GM23338 (cell line): ENCODE results near the gene CCSAP. TPM values are rescaled to one million over a fixed set of nuclear protein-coding genes. Genes with fewer than 3 reads are reported as not detected.

ENCODE experiments used
- ATAC-seq: fragments of 200-7000 bp; cut with Tn5 transposase; 3 replicates; pipeline ENCODE4 v1.9.1; 2020
- DNase-seq: peaks from one replicate; pipeline ENCODE4 v3.0.0-alpha.2; 2015; ENCODE audit warnings: low spot score
- H2AFZ ChIP-seq: fragments of 200-600 bp; sonication (generic); 2 replicates; pipeline ENCODE4 v1.8.0; 2016; ENCODE audit warnings: antibody characterized with exemption, mild to moderate bottlenecking, moderate library complexity
- H3F3A ChIP-seq: fragments of 200-600 bp; sonication (generic); replicated peaks from 2 replicates; pipeline ENCODE4 v1.8.0; 2017; ENCODE audit warnings: antibody characterized with exemption, mixed run types, low read depth
- H3K27ac ChIP-seq: fragments of 200-600 bp; sonication (generic); 2 replicates; pipeline ENCODE4 v1.6.1; 2016; ENCODE audit warnings: low read depth
- H3K27me3 ChIP-seq: fragments of 200-600 bp; sonication (generic); 2 replicates; pipeline ENCODE4 v1.8.0; 2016; ENCODE audit warnings: mild to moderate bottlenecking, mixed run types, moderate library complexity; ENCODE audit not compliant: insufficient read depth
- H3K36me3 ChIP-seq: fragments of 200-600 bp; sonication (generic); 2 replicates; pipeline ENCODE4 v1.8.0; 2016; ENCODE audit warnings: mild to moderate bottlenecking; ENCODE audit not compliant: insufficient read depth
- H3K4me1 ChIP-seq: fragments of 200-600 bp; sonication (generic); 2 replicates; pipeline ENCODE4 v1.8.0; 2016; ENCODE audit warnings: mild to moderate bottlenecking, moderate library complexity; ENCODE audit not compliant: insufficient read depth
- H3K4me2 ChIP-seq: fragments of 200-600 bp; sonication (generic); 2 replicates; pipeline ENCODE4 v1.7.1; 2017; ENCODE audit warnings: mixed run types
- H3K4me3 ChIP-seq: fragments of 200-600 bp; sonication (generic); 2 replicates; pipeline ENCODE4 v1.6.1; 2016; ENCODE audit warnings: mixed run types
- H3K79me2 ChIP-seq: fragments of 200-600 bp; sonication (generic); replicated peaks from 2 replicates; pipeline ENCODE4 v1.8.0; 2017; ENCODE audit warnings: mild to moderate bottlenecking; ENCODE audit not compliant: insufficient read depth
- H3K9me2 ChIP-seq: fragments of 200-600 bp; sonication (generic); 2 replicates; pipeline ENCODE4 v1.8.0; 2017; ENCODE audit not compliant: insufficient read depth
- H4K20me1 ChIP-seq: fragments of 200-600 bp; sonication (generic); replicated peaks from 2 replicates; pipeline ENCODE4 v1.8.0; 2017; ENCODE audit warnings: mild to moderate bottlenecking; ENCODE audit not compliant: insufficient read depth
- H3K27ac Mint-ChIP-seq: 2 replicates; pipeline ENCODE4 v1.8.0; 2020; ENCODE audit warnings: inconsistent platforms, mild to moderate bottlenecking, moderate library complexity, mixed read lengths
- H3K27me3 Mint-ChIP-seq: 3 replicates; pipeline ENCODE4 v1.8.0; 2022; ENCODE audit warnings: low read depth, mild to moderate bottlenecking, moderate library complexity, mixed read lengths, inconsistent platforms; ENCODE audit not compliant: insufficient read depth, poor library complexity
- H3K36me3 Mint-ChIP-seq: 3 replicates; pipeline ENCODE4 v1.8.0; 2021; ENCODE audit warnings: low read depth, mild to moderate bottlenecking, inconsistent platforms, moderate library complexity, mixed read lengths
- H3K4me1 Mint-ChIP-seq: 3 replicates; pipeline ENCODE4 v1.8.0; 2020; ENCODE audit warnings: mild to moderate bottlenecking, inconsistent platforms, mixed read lengths
- H3K4me3 Mint-ChIP-seq: 3 replicates; pipeline ENCODE4 v1.8.0; 2021; ENCODE audit warnings: moderate library complexity, mild to moderate bottlenecking, inconsistent platforms, mixed read lengths
- H3K9me3 Mint-ChIP-seq: 3 replicates; pipeline ENCODE4 v1.8.0; 2020; ENCODE audit warnings: moderate library complexity, mild to moderate bottlenecking, inconsistent platforms, mixed read lengths
- CREB1 ChIP-seq: fragments of 250-450 bp; sonication (Bioruptor Pico); IDR thresholded peaks from 2 replicates; pipeline ENCODE4 v1.5.0; 2020; ENCODE audit warnings: low read depth, mild to moderate bottlenecking, moderate library complexity
- EZH2 ChIP-seq: fragments of 200-600 bp; sonication (generic); IDR thresholded peaks from one replicate; pipeline ENCODE4 v1.8.0; 2017; ENCODE audit warnings: antibody characterized with exemption, mild to moderate bottlenecking, low read depth; ENCODE audit not compliant: unreplicated experiment
- EZH2phosphoT487 ChIP-seq: fragments of 200-600 bp; sonication (generic); IDR thresholded peaks from one replicate; pipeline ENCODE4 v1.8.1; 2018; ENCODE audit warnings: antibody characterized with exemption; ENCODE audit not compliant: unreplicated experiment
- JUNB ChIP-seq: IDR thresholded peaks from one replicate; pipeline ENCODE4 v1.6.1; 2016; ENCODE audit warnings: antibody characterized with exemption; ENCODE audit not compliant: unreplicated experiment
- NANOG ChIP-seq: IDR thresholded peaks from 2 replicates; pipeline ENCODE4 v1.6.1; 2016; ENCODE audit warnings: antibody characterized with exemption, borderline replicate concordance
- POLR2AphosphoS5 ChIP-seq: IDR thresholded peaks from 2 replicates; pipeline ENCODE4 v1.6.1; 2016; ENCODE audit warnings: antibody characterized with exemption, low read depth
- STAT1 ChIP-seq: IDR thresholded peaks from one replicate; pipeline ENCODE4 v1.6.1; 2016; ENCODE audit warnings: antibody characterized with exemption; ENCODE audit not compliant: unreplicated experiment
- ZNF114 ChIP-seq: fragments of 250-450 bp; sonication (Bioruptor Pico); IDR thresholded peaks from 2 replicates; pipeline ENCODE4 v1.5.0; 2020; ENCODE audit warnings: mild to moderate bottlenecking, moderate library complexity
- ZNF331 ChIP-seq: fragments of 250-450 bp; sonication (Bioruptor Pico); IDR thresholded peaks from 2 replicates; pipeline ENCODE4 v1.5.0; 2020; ENCODE audit warnings: low read depth, mild to moderate bottlenecking, moderate library complexity
- polyA plus RNA-seq: library from polyadenylated mRNA; unstranded; fragments of >200 nt; fragmentation: Nextera tagmentation; extraction: Ambion mirVana; gene quantifications from 2 replicates; pipeline ENCODE4 v1.2.1, GENCODE V29; 2016
- total RNA-seq: library from RNA; depleted of rRNA; stranded (reverse); fragments of >200 nt; shearing (Covaris generic); gene quantifications from 2 replicates; pipeline ENCODE4 v1.2.3, GENCODE V29; 2014
- TF ChIP-seq, protein P1 (sequence below): fragments of 250-450 bp; sonication (Bioruptor Pico); IDR thresholded peaks from 2 replicates; pipeline ENCODE4 v1.5.0; 2020; ENCODE audit warnings: mild to moderate bottlenecking, moderate library complexity
- TF ChIP-seq, protein P2 (sequence below): IDR thresholded peaks from 2 replicates; pipeline ENCODE4 v1.6.1; 2016; ENCODE audit warnings: antibody characterized with exemption
- TF ChIP-seq, protein P3 (sequence below), 2 experiments: fragments of 200-600 bp in 1 of 2; sonication (generic) in 1 of 2; conservative IDR thresholded peaks; 2 replicates each; pipeline versions ENCODE4 v1.5.1 to v1.6.1; 2016 to 2017; ENCODE audit warnings: antibody characterized with exemption in 2 of 2, low read depth in 2 of 2, mild to moderate bottlenecking in 2 of 2, moderate library complexity in 1 of 2
- TF ChIP-seq, protein P4 (sequence below): IDR thresholded peaks from one replicate; pipeline ENCODE4 v1.6.1; 2018; ENCODE audit warnings: antibody characterized with exemption; ENCODE audit not compliant: unreplicated experiment

Gene CCSAP
- total and polyA plus RNA-seq, 2 experiments from 2014 or later = 4.2 to 13.3 TPM

DNA sequence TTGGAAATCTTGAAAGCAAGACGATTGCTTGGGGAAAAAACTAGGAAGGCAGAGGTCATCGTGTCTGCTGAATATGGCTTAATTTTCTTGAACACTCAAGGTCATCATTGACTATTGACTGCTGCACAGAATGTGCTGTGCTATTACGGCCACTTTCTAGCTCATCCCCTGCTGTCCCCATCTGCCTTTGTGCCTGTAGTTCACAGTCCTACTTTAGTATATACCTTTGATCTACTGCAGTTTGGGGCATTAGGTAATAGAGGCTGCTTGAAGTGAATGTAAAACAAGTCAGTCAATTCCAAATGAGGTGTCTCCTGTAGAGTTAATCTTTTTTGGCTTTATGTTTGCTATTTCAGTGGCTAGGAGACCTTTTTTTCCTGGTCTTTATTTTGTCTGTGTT, 63.6 kb downstream of the CCSAP start:
- H3K4me1 Mint-ChIP-seq = peaks cover 11% of the 10 kb centered on the region

More for the DNA sequence above, 63.6 kb downstream of the CCSAP start:
- H3K27me3 Mint-ChIP-seq = no peaks in the 10 kb centered on the region
- Histone ChIP-seq H3K79me2 (peaks cover 100% of the 10 kb centered on the region), H3K4me1 (peaks cover 12% of the 10 kb centered on the region), H4K20me1 (peaks cover 38% of the 10 kb centered on the region), H3K4me2 (no peak overlapping the region), H3K9me2 (no peaks in the 10 kb centered on the region), H2AFZ (no peak overlapping the region), H3K27ac (no peak overlapping the region), H3K4me3 (no peak overlapping the region), H3K36me3 (no peaks in the 10 kb centered on the region), H3F3A (no peaks in the 10 kb centered on the region), H3K27me3 (no peaks in the 10 kb centered on the region)
- no peaks in the 10 kb centered on the region for H3K36me3 Mint-ChIP-seq
- TF ChIP-seq CREB1 (CRISPR knock-in tag) = no peak
- TF ChIP-seq, protein P1, sequence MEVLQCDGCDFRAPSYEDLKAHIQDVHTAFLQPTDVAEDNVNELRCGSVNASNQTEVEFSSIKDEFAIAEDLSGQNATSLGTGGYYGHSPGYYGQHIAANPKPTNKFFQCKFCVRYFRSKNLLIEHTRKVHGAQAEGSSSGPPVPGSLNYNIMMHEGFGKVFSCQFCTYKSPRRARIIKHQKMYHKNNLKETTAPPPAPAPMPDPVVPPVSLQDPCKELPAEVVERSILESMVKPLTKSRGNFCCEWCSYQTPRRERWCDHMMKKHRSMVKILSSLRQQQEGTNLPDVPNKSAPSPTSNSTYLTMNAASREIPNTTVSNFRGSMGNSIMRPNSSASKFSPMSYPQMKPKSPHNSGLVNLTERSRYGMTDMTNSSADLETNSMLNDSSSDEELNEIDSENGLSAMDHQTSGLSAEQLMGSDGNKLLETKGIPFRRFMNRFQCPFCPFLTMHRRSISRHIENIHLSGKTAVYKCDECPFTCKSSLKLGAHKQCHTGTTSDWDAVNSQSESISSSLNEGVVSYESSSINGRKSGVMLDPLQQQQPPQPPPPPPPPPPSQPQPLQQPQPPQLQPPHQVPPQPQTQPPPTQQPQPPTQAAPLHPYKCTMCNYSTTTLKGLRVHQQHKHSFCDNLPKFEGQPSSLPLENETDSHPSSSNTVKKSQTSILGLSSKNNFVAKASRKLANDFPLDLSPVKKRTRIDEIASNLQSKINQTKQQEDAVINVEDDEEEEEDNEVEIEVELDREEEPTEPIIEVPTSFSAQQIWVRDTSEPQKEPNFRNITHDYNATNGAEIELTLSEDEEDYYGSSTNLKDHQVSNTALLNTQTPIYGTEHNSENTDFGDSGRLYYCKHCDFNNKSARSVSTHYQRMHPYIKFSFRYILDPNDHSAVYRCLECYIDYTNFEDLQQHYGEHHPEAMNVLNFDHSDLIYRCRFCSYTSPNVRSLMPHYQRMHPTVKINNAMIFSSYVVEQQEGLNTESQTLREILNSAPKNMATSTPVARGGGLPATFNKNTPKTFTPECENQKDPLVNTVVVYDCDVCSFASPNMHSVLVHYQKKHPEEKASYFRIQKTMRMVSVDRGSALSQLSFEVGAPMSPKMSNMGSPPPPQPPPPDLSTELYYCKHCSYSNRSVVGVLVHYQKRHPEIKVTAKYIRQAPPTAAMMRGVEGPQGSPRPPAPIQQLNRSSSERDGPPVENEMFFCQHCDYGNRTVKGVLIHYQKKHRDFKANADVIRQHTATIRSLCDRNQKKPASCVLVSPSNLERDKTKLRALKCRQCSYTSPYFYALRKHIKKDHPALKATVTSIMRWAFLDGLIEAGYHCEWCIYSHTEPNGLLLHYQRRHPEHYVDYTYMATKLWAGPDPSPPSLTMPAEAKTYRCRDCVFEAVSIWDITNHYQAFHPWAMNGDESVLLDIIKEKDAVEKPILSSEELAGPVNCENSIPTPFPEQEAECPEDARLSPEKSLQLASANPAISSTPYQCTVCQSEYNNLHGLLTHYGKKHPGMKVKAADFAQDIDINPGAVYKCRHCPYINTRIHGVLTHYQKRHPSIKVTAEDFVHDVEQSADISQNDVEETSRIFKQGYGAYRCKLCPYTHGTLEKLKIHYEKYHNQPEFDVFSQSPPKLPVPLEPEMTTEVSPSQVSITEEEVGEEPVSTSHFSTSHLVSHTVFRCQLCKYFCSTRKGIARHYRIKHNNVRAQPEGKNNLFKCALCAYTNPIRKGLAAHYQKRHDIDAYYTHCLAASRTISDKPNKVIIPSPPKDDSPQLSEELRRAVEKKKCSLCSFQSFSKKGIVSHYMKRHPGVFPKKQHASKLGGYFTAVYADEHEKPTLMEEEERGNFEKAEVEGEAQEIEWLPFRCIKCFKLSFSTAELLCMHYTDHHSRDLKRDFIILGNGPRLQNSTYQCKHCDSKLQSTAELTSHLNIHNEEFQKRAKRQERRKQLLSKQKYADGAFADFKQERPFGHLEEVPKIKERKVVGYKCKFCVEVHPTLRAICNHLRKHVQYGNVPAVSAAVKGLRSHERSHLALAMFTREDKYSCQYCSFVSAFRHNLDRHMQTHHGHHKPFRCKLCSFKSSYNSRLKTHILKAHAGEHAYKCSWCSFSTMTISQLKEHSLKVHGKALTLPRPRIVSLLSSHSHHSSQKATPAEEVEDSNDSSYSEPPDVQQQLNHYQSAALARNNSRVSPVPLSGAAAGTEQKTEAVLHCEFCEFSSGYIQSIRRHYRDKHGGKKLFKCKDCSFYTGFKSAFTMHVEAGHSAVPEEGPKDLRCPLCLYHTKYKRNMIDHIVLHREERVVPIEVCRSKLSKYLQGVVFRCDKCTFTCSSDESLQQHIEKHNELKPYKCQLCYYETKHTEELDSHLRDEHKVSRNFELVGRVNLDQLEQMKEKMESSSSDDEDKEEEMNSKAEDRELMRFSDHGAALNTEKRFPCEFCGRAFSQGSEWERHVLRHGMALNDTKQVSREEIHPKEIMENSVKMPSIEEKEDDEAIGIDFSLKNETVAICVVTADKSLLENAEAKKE = no peak
- TF ChIP-seq ZNF331 (CRISPR knock-in tag) = no peak
- TF ChIP-seq ZNF114 (CRISPR knock-in tag) = no peak
- no peak for TF ChIP-seq EZH2phosphoT487
- TF ChIP-seq, protein P2, sequence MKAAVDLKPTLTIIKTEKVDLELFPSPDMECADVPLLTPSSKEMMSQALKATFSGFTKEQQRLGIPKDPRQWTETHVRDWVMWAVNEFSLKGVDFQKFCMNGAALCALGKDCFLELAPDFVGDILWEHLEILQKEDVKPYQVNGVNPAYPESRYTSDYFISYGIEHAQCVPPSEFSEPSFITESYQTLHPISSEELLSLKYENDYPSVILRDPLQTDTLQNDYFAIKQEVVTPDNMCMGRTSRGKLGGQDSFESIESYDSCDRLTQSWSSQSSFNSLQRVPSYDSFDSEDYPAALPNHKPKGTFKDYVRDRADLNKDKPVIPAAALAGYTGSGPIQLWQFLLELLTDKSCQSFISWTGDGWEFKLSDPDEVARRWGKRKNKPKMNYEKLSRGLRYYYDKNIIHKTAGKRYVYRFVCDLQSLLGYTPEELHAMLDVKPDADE = no peak
- TF ChIP-seq, protein P3, sequence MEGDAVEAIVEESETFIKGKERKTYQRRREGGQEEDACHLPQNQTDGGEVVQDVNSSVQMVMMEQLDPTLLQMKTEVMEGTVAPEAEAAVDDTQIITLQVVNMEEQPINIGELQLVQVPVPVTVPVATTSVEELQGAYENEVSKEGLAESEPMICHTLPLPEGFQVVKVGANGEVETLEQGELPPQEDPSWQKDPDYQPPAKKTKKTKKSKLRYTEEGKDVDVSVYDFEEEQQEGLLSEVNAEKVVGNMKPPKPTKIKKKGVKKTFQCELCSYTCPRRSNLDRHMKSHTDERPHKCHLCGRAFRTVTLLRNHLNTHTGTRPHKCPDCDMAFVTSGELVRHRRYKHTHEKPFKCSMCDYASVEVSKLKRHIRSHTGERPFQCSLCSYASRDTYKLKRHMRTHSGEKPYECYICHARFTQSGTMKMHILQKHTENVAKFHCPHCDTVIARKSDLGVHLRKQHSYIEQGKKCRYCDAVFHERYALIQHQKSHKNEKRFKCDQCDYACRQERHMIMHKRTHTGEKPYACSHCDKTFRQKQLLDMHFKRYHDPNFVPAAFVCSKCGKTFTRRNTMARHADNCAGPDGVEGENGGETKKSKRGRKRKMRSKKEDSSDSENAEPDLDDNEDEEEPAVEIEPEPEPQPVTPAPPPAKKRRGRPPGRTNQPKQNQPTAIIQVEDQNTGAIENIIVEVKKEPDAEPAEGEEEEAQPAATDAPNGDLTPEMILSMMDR (conservative IDR thresholded peaks at IDR 0.05; ENCODE audit: low read depth in 2 of 2) = no peak
- no peak for TF ChIP-seq STAT1
- TF ChIP-seq EZH2 = no peak
- no peak for TF ChIP-seq POLR2AphosphoS5
- no peak for TF ChIP-seq JUNB
- TF ChIP-seq NANOG = no peak
- TF ChIP-seq, protein P4, sequence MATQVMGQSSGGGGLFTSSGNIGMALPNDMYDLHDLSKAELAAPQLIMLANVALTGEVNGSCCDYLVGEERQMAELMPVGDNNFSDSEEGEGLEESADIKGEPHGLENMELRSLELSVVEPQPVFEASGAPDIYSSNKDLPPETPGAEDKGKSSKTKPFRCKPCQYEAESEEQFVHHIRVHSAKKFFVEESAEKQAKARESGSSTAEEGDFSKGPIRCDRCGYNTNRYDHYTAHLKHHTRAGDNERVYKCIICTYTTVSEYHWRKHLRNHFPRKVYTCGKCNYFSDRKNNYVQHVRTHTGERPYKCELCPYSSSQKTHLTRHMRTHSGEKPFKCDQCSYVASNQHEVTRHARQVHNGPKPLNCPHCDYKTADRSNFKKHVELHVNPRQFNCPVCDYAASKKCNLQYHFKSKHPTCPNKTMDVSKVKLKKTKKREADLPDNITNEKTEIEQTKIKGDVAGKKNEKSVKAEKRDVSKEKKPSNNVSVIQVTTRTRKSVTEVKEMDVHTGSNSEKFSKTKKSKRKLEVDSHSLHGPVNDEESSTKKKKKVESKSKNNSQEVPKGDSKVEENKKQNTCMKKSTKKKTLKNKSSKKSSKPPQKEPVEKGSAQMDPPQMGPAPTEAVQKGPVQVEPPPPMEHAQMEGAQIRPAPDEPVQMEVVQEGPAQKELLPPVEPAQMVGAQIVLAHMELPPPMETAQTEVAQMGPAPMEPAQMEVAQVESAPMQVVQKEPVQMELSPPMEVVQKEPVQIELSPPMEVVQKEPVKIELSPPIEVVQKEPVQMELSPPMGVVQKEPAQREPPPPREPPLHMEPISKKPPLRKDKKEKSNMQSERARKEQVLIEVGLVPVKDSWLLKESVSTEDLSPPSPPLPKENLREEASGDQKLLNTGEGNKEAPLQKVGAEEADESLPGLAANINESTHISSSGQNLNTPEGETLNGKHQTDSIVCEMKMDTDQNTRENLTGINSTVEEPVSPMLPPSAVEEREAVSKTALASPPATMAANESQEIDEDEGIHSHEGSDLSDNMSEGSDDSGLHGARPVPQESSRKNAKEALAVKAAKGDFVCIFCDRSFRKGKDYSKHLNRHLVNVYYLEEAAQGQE = no peak
- DNase-seq (no peak), ATAC-seq (no peak)
- no peaks in the 10 kb centered on the region for H3K9me3 Mint-ChIP-seq
- H3K4me3 Mint-ChIP-seq = no peak overlapping the region
- H3K27ac Mint-ChIP-seq = no peak overlapping the region
